ENCODE results near the gene BRAT1. TPM values are rescaled to one million over a fixed set of nuclear protein-coding genes. Genes with fewer than 3 reads are reported as not detected.

Gene BRAT1
- total RNA-seq, 2 donors from 2014 or later: 34.0 to 42.8 TPM

GRCh38 chr7:2510909-2511768 is 44.2 kb downstream of the BRAT1 start:
- no peaks in the 10 kb centered on the region for H3K27me3 Mint-ChIP-seq
- H3K36me3 Mint-ChIP-seq (ENCODE audit: low read depth): no peaks in the 10 kb centered on the region
- H3K9me3 Mint-ChIP-seq: no peaks in the 10 kb centered on the region
- peaks cover 19% of the 10 kb centered on the region for H3K4me1 Mint-ChIP-seq
- H3K4me3 Mint-ChIP-seq: peak overlapping the region; percentile 81
- ATAC-seq (replicated peaks): peak; percentile 64
- peak overlapping the region; percentile 93 for H3K27ac Mint-ChIP-seq

- no peaks in the 10 kb centered on the region for H3K9me3 Mint-ChIP-seq
- no peak for ATAC-seq (replicated peaks)
- no peaks in the 10 kb centered on the region for H3K36me3 Mint-ChIP-seq (ENCODE audit: low read depth)
- peak overlapping the region; percentile 81 for H3K4me3 Mint-ChIP-seq
- H3K27ac Mint-ChIP-seq: peak overlapping the region; percentile 54
- H3K27me3 Mint-ChIP-seq: no peaks in the 10 kb centered on the region
- peaks cover 19% of the 10 kb centered on the region for H3K4me1 Mint-ChIP-seq
Observed at GRCh38 chr7:2510130-2510776, 45.1 kb downstream of the BRAT1 start.

- no peaks in the 10 kb centered on the region for H3K9me3 Mint-ChIP-seq
- peaks cover 19% of the 10 kb centered on the region for H3K4me1 Mint-ChIP-seq
- no peaks in the 10 kb centered on the region for H3K36me3 Mint-ChIP-seq (ENCODE audit: low read depth)
- no peak for ATAC-seq (replicated peaks)
- no peaks in the 10 kb centered on the region for H3K27me3 Mint-ChIP-seq
- peak overlapping the region; percentile 81 for H3K4me3 Mint-ChIP-seq
- H3K27ac Mint-ChIP-seq: peak overlapping the region; percentile 73
Observed at GRCh38 chr7:2509298-2509906, 45.9 kb downstream of the BRAT1 start.

- Mint-ChIP-seq H3K27ac (peak overlapping the region; percentile 73), H3K4me3 (peak overlapping the region; percentile 81), H3K9me3 (no peaks in the 10 kb centered on the region), H3K4me1 (peaks cover 19% of the 10 kb centered on the region), H3K36me3 (ENCODE audit: low read depth) (no peaks in the 10 kb centered on the region), H3K27me3 (no peaks in the 10 kb centered on the region)
- ATAC-seq (replicated peaks): peak; percentile 73
Observed at GRCh38 chr7:2508327-2509215, 46.8 kb downstream of the BRAT1 start.

- no peaks in the 10 kb centered on the region for H3K36me3 Mint-ChIP-seq (ENCODE audit: low read depth)
- peaks cover 15% of the 10 kb centered on the region for H3K4me1 Mint-ChIP-seq
- H3K27ac Mint-ChIP-seq: no peak overlapping the region
- H3K9me3 Mint-ChIP-seq: no peaks in the 10 kb centered on the region
- H3K27me3 Mint-ChIP-seq: no peaks in the 10 kb centered on the region
- ATAC-seq (replicated peaks): no peak
- peak overlapping the region; percentile 81 for H3K4me3 Mint-ChIP-seq
Observed at GRCh38 chr7:2507917-2508306, 47.4 kb downstream of the BRAT1 start.

- Mint-ChIP-seq H3K4me3 (peak overlapping the region; percentile 81), H3K27ac (no peak overlapping the region), H3K9me3 (no peaks in the 10 kb centered on the region), H3K27me3 (no peaks in the 10 kb centered on the region), H3K36me3 (ENCODE audit: low read depth) (no peaks in the 10 kb centered on the region), H3K4me1 (peaks cover 10% of the 10 kb centered on the region)
- no peak for ATAC-seq (replicated peaks)
Observed at GRCh38 chr7:2507208-2507916, 48.0 kb downstream of the BRAT1 start.

GRCh38 chr7:2505401-2505800 is 49.9 kb downstream of the BRAT1 start:
- Mint-ChIP-seq H3K4me3 (no peak overlapping the region), H3K27me3 (no peaks in the 10 kb centered on the region)
- no peak for ATAC-seq (replicated peaks)

GRCh38 chr7:2504889-2505375 is 50.4 kb downstream of the BRAT1 start:
- H3K4me3 Mint-ChIP-seq: no peak overlapping the region
- no peaks in the 10 kb centered on the region for H3K9me3 Mint-ChIP-seq
- H3K4me1 Mint-ChIP-seq: peaks cover 9% of the 10 kb centered on the region
- H3K27ac Mint-ChIP-seq: no peak overlapping the region
- H3K36me3 Mint-ChIP-seq (ENCODE audit: low read depth): no peaks in the 10 kb centered on the region
- H3K27me3 Mint-ChIP-seq: no peaks in the 10 kb centered on the region
- ATAC-seq (replicated peaks): no peak

More at GRCh38 chr7:2505401-2505800, 49.9 kb downstream of the BRAT1 start:
- Mint-ChIP-seq H3K4me1 (peaks cover 9% of the 10 kb centered on the region), H3K27ac (no peak overlapping the region), H3K9me3 (no peaks in the 10 kb centered on the region), H3K36me3 (ENCODE audit: low read depth) (no peaks in the 10 kb centered on the region)

GRCh38 chr7:2504128-2504888 is 51.0 kb downstream of the BRAT1 start:
- Mint-ChIP-seq H3K4me3 (no peak overlapping the region), H3K27ac (no peak overlapping the region), H3K36me3 (ENCODE audit: low read depth) (no peaks in the 10 kb centered on the region), H3K27me3 (no peaks in the 10 kb centered on the region), H3K9me3 (no peaks in the 10 kb centered on the region), H3K4me1 (peaks cover 9% of the 10 kb centered on the region)
- no peak for ATAC-seq (replicated peaks)

GRCh38 chr7:2503056-2503941 is 52.0 kb downstream of the BRAT1 start:
- H3K9me3 Mint-ChIP-seq: no peaks in the 10 kb centered on the region
- peaks cover 2% of the 10 kb centered on the region for H3K4me1 Mint-ChIP-seq
- H3K36me3 Mint-ChIP-seq (ENCODE audit: low read depth): no peaks in the 10 kb centered on the region
- no peak overlapping the region for H3K4me3 Mint-ChIP-seq
- H3K27me3 Mint-ChIP-seq: no peaks in the 10 kb centered on the region
- no peak overlapping the region for H3K27ac Mint-ChIP-seq
- ATAC-seq (replicated peaks): no peak

- Mint-ChIP-seq H3K36me3 (ENCODE audit: low read depth) (no peaks in the 10 kb centered on the region), H3K9me3 (no peaks in the 10 kb centered on the region), H3K4me3 (no peak overlapping the region), H3K4me1 (no peaks in the 10 kb centered on the region), H3K27ac (no peak overlapping the region), H3K27me3 (no peaks in the 10 kb centered on the region)
- no peak for ATAC-seq (replicated peaks)
Observed at GRCh38 chr7:2502647-2502966, 52.7 kb downstream of the BRAT1 start.

- H3K9me3 Mint-ChIP-seq: no peaks in the 10 kb centered on the region
- ATAC-seq (replicated peaks): no peak
- H3K27me3 Mint-ChIP-seq: no peaks in the 10 kb centered on the region
- H3K4me3 Mint-ChIP-seq: no peak overlapping the region
- no peaks in the 10 kb centered on the region for H3K36me3 Mint-ChIP-seq (ENCODE audit: low read depth)
- no peak overlapping the region for H3K27ac Mint-ChIP-seq
- no peaks in the 10 kb centered on the region for H3K4me1 Mint-ChIP-seq
Observed at GRCh38 chr7:2501947-2502646, 53.2 kb downstream of the BRAT1 start.

Data from activated T-helper 17 cell treated with anti-CD3 and anti-CD28 coated beads, Interleukin-2, amount 50 U/mL, for 72 hours (primary cell).